OCI-M1 (cell line): Measurements from ENCODE around the gene RAB34.
"Not testable (repeated sequence)": the region's sequence is repeated elsewhere in the genome, so short reads cannot be mapped to it uniquely, and the experiment has no call there.

Source experiments
- DNase-seq: peaks from one replicate; lab custom pipeline; 2025; lab: John Stamatoyannopoulos, UW

The RAB34 gene

GRCh38 chr17:28728364-28729200, 10.9 kb upstream of the RAB34 start, which contains the start of gene NEK8:
NEK8 (plus strand) TSS chr17:28728788; CDS start chr17:28728814, 26 bp downstream.
- peak; percentile 99 for DNase-seq

GRCh38 chr17:28726627-28727491, 9.2 kb upstream of the RAB34 start:
- DNase-seq = peak; percentile 99

DNA sequence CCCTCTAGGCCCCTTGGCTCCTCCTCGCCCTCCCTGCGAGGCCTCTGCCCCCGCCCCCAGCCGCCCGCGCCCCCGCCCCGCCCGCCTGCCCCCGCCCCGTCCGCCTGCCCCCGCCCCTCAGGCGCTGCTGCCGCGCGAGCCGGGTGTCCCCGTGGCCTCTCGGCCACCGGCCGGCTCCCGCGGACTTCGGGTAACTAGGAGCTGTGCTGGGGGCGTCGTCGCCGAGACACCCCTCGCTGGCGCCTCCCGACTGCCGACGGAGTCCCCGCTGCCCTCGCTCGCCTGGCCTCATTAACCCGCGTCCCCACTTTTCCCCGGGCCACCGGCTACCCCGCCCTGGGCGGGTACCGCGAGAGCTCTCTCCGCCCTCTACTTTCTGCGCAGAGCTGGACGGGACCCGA, 8.6 kb upstream of the RAB34 start, which contains the start of gene TLCD1:
TSS of gene TLCD1 (minus strand) at position 8 of the 401 bp plus-strand sequence. CDS start 136 bp downstream, outside the sequence.
- peak; percentile 90 for DNase-seq

DNA sequence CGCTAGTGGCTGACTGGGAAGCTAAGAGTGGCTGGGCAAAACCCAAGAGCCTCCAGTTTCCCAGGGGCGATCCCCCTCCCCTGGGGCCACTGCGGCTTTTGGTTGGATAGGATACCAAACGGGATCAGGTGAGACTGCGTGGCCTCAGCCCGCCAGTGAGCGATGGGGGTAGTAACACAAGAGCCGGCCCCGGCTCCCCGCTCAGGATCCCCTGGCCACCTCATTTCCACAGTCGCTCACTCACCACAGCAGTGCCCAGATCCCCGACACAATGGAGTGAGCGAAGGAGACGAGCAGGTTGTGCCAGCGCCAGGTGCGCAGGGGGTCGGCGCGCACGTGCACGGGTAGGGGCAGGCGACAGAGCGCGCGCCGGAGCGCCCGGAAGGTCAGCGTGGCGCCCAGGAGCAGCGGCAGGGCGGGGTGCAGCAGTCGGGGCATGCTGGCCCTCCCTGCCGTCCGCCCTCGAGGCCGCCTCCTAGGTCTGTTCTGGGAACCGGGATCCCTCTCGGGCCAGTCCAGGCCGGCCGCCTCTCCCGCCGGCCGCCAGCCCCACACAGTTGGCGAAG, 8.1 kb upstream of the RAB34 start:
- DNase-seq = peak; percentile 90

- peak; percentile 87 for DNase-seq
Measured at GRCh38 chr17:28725166-28725659, 7.5 kb upstream of the RAB34 start.

DNA sequence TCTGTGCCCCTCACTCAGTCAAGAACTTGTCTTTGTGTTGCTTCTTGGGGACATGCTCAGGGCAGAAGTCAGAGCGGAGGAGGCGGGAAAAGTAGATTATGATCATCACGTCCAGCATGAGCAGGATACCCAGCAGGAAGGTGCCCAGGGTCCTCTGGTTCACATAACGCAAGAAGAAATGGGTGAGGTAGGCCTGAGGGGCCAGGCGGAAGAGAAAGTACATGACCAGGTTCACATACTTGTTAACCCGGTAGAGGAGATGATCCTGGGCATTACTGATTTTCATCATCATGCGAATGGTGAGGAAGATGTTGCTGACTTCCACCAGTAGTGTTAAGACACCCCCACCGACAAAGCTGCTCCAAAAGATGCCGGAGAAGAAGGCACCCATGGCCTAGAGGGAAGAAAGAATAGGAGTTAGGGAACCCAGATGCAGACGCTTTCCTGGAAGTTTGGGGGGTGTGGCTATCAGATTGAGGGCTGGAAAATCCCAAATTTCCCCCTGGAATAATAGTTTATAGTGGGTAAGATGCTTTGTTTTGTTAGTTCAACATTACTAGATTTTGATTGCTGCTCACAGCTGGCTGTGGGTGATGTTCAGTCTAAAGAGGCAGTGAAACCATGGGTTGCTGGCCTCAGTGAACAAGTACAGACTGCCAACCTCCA, 7.0 kb upstream of the RAB34 start:
- peak; percentile 68 for DNase-seq

DNA sequence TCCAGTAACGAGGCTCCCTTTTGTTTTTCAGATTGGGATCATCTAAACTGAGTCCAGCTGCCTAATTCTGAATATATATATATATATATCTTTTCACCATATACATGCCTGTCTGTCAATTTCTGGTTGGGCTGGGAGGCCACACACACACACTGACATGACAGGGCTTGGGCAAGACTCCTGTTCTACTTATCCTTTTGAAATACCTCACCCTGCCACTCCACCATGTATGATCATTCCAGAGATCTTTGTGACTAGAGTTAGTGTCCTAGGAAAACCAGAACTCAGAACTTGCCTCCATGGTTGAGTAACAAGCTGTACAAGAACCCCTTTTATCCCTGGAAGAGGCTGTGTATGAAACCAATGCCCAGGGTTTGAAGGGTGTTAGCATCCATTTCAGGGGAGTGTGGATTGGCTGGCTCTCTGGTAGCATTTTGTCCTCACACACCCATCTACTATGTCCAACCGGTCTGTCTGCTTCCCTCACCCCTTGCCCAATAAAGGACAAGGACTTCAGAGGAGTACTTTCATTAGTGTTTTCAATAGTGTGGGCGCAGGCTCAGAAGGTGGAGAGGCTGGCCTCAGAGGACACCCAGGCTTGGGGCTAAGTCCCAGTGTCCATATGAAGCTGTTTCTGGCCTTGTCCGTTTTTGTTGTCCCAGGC, 6.3 kb upstream of the RAB34 start:
- not testable (repeated sequence) for DNase-seq

- no peak for DNase-seq
Measured at GRCh38 chr17:28723159-28723835, 5.6 kb upstream of the RAB34 start.

DNA sequence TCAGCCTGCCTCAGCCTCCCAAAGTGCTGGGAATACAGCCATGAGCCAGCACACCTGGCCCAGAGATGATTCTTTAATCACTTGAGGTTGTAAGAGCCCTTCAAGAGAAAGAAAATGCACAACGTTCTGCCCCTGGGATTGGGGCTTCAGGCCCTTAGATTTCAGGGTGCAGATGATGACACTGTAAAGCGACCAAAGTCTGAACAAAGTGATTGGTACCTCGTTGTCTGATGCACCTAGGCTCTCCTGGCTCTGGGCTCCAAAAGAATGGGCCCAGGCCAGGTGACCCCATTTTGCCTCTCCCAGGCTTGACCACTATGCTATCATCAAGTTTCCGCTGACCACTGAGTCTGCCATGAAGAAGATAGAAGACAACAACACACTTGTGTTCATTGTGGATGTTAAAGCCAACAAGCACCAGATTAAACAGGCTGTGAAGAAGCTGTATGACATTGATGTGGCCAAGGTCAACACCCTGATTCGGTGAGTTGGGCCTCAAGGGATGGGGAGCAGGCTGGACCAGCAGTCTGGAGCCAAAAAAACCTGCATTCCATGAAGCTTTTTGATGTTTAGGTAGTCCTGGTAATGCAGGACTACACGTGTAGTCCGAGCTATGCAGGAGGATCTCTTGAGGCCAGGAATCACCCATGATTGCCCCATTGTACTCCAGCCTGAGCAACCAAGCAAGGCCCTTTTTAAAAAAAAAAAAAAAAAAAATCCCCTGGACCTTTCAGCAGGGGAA, 4.9 kb upstream of the RAB34 start:
- no peak for DNase-seq

DNA sequence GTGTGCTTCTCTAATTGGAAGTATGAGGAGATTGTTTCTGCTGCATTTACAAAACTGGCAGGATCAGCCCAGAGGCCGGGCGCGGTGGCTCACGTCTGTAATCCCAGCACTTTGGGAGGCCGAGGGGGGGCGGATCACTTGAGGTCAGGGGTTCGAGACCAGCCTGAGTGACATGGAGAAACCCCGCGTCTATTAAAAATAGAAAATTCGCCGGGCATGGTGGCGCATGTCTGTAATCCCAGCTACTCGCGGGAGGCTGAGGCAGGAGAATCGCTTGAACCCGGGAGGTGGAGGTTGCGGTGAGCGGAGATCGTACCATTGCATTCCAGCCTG, 3.3 kb upstream of the RAB34 start:
- not testable (repeated sequence) for DNase-seq

DNA sequence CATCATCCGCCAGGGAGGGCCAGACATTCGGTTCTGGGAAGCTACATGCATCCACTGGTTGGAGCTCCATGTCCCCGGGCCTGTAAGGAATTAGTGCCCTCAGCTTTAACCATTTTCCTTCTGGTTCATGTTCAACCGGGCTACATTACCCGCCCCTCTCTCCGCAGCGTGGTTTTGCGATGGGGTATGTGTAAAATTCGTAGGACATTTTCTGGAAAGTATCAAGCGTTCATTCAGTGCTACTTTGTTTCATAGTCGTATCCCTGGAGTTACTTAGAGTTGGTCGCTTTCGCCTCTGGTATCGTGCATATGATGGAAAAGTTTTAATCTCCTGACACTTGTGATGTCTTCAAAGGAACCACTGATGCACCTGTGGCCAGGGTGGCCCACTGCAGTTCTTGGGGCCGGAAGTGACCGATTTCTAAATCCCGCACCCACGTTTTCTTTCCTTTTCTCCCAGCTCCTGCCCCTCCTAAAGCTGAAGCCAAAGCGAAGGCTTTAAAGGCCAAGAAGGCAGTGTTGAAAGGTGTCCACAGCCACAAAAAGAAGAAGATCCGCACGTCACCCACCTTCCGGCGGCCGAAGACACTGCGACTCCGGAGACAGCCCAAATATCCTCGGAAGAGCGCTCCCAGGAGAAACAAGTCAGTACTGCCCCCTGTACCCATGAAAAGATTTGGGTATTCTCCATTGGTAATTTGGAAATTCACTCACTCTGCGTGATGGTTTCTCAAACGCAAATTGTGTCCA, 2.8 kb upstream of the RAB34 start:
- peak; percentile 55 for DNase-seq

DNA sequence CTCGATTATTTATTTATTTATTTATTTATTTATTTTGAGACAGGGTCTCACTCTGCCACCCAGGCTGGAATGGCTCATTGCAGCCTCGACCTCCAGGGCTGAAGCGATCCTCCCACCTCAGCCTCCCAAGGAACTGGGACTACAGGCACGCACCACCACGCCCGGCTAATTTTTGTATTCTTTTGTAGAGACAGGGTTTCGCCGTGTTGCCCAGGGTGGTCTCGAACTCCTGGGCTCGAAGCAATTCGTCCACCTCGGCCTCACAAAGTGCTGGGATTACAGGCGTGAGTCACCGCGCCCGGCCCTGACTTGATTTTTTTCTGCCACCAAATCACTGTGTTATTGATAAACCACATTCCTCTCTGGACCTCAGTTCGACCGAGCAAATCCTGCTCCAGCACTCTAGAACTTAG, 1.4 kb upstream of the RAB34 start:
- DNase-seq = no peak

DNA sequence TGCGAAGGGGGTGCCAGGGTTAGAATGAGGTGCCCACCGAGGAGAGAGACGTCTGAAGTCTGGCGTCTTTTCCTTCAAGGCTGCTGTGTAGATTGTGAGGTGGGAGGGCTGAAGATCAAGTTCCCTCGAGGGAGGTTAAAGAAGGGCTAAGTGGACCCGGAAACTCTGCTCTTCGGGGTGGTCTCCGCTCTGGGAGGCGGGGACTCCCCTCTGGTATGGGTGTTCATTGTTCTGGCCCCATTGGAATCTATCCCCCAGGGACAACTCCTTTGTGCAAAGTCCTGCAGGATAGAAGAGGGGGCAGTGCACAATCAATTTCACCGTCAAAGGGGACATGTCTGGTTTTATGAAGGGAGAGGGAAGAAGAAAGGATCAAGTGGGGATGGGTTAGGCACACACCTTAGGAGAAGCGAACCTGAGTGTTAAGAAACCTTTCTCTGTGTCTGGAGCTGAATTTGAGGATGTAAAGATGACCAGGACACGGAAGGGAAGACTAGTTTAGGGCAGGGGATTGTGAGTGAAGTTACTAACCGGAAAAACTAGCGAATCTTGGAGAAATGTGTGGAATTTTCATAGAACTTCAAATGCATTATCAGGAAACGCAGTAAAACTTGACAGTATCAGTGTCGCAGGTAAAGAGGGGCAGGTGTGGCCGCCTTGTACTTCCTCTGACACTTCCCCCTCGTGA, 809 bp upstream of the RAB34 start:
- no peak for DNase-seq

DNA sequence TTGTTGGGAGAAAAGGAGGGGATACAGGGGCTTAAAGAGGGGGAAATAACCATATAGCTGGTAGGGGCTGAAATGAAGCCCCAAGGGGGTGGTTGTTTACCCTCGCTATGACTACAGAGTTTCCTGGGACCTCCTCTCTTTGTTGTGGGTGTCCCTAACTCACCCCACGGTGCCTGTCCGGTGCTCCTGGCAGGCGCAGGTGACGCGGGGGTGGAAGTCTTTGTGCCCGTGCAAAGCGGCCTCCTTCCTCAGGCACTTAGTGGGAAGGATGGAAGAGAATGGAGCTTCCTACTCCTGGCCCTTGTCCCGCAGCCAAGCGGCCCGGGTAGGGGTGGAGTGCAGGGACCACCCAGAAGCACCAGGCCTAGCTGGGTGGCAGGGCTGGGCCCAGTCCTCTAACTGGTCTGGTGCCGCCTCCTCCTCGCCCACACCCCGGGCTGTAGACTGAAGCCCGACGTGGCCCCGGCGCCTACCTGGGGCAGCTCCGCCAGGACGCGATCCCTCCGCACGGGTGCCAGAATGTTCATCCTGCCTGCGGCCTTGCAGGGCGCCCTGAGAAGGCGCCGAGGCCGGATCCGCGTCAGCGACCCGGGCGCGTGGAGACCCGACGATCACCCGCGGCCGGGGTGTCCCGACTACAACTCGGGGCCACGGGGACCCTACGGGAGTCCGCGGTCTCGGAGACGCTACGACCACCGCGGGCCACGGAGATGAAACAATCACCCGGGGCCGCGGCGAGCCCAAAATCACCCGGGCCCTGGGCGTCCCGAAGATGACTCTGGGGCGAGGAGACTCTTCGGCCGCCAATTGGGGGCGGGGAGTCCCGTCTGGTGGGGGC, 709 bp downstream of the RAB34 start:
- no peak for DNase-seq

- no peak for DNase-seq
Measured at GRCh38 chr17:28715217-28715616, 2.5 kb downstream of the RAB34 start.

DNA sequence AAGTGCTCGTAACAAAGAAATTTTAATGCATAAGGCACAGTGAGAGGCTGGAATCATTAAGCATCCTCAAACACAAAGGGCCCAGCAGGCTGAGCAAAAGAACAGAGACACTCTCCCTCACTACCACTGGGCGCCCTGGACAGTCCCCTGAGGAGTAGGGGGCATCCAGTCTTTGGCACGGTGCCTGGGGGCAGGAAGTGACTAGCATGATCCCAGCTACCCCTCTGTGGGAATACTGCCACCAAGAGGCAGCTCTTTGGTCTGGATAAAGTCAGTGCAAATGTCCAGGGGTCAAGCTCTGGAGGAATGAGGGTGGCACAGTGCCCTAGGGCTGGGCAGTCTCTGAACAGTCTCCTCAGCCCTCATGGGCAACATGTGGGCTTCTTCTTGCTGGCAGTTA, 3.4 kb downstream of the RAB34 start:
- no peak for DNase-seq

- no peak for DNase-seq
Measured at GRCh38 chr17:28712705-28713415, 4.8 kb downstream of the RAB34 start.
